HEK293T (cell line): ENCODE results near the gene ORC3.

Experiments used
- CTCF ChIA-PET: fragments of 350-600 bp; formaldehyde crosslinking; extraction: SDS; loops from one replicate; lab custom pipeline; 2021; ENCODE audit warnings: antibody characterized with exemption, inconsistent platforms; lab: Yijun Ruan, JAX
- POLR2A ChIA-PET: fragments of 350-600 bp; formaldehyde crosslinking; extraction: SDS; loops from one replicate; lab custom pipeline; 2020; ENCODE audit warnings: antibody characterized with exemption, inconsistent platforms; lab: Yijun Ruan, JAX
- DNase-seq: peaks from one replicate; pipeline ENCODE4 v3.0.0; 2012; ENCODE audit warnings: mixed read lengths; ENCODE audit errors: extremely low spot score
- ARNT ChIP-seq: fragments of 450-650 bp; IDR thresholded peaks from 2 replicates; pipeline ENCODE4 v1.6.1; 2017; ENCODE audit warnings: mild to moderate bottlenecking
- BHLHE40 ChIP-seq: fragments of 450-650 bp; IDR thresholded peaks from 2 replicates; pipeline ENCODE4 v1.6.1; 2016; ENCODE audit warnings: mild to moderate bottlenecking, moderate library complexity, borderline replicate concordance
- CTBP1 ChIP-seq: fragments of 450-650 bp; IDR thresholded peaks from 2 replicates; pipeline ENCODE4 v1.6.1; 2016; ENCODE audit warnings: borderline replicate concordance
- ELF4 ChIP-seq: fragments of 450-650 bp; IDR thresholded peaks from 2 replicates; pipeline ENCODE4 v1.6.1; 2017; ENCODE audit warnings: antibody characterized with exemption
- FOXA1 ChIP-seq: fragments of 450-650 bp; IDR thresholded peaks from 2 replicates; pipeline ENCODE4 v1.6.1; 2016; ENCODE audit warnings: mild to moderate bottlenecking
- FOXK2 ChIP-seq: fragments of 450-650 bp; IDR thresholded peaks from 2 replicates; pipeline ENCODE4 v1.6.1; 2016; ENCODE audit warnings: mild to moderate bottlenecking
- FOXM1 ChIP-seq: fragments of 450-650 bp; IDR thresholded peaks from 2 replicates; pipeline ENCODE4 v1.6.1; 2017; ENCODE audit warnings: mild to moderate bottlenecking, borderline replicate concordance
- HDGF ChIP-seq: fragments of 450-650 bp; IDR thresholded peaks from 2 replicates; pipeline ENCODE4 v1.6.1; 2017; ENCODE audit warnings: antibody characterized with exemption, borderline replicate concordance
- L3MBTL2 ChIP-seq: fragments of 450-650 bp; conservative IDR thresholded peaks from 2 replicates; pipeline ENCODE4 v1.6.1; 2016; ENCODE audit warnings: mild to moderate bottlenecking
- LEF1 ChIP-seq: fragments of 450-650 bp; IDR thresholded peaks from 2 replicates; pipeline ENCODE4 v1.6.1; 2017; ENCODE audit warnings: mild to moderate bottlenecking, borderline replicate concordance
- NFRKB ChIP-seq: fragments of 450-650 bp; IDR thresholded peaks from 2 replicates; pipeline ENCODE4 v1.6.1; 2016; ENCODE audit warnings: mild to moderate bottlenecking, moderate library complexity
- SP1 ChIP-seq: fragments of 450-650 bp; IDR thresholded peaks from 2 replicates; pipeline ENCODE4 v1.6.1; 2017
- SUZ12 ChIP-seq: fragments of 450-650 bp; IDR thresholded peaks from 2 replicates; pipeline ENCODE4 v1.6.1; 2016; ENCODE audit warnings: mild to moderate bottlenecking
- TARDBP ChIP-seq: fragments of 450-650 bp; IDR thresholded peaks from 2 replicates; pipeline ENCODE4 v1.6.1; 2016
- ZNF384 ChIP-seq: fragments of 450-650 bp; IDR thresholded peaks from 2 replicates; pipeline ENCODE4 v1.6.1; 2016
- TF ChIP-seq, protein P1 (sequence below): fragments of 450-650 bp; IDR thresholded peaks from 2 replicates; pipeline ENCODE4 v1.6.1; 2016

The ORC3 gene

DNA sequence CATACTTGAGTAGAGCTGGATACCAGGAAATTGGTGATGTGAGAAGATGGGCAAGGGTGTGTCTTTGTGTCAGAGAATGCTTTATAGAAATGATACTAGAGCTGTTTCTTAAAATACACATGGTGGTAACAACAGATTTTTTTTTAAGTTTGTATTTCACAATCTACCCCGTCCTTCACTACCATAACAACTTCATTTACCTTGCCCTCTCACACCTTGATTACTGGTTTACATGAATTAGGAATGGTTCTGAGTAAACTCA, 45.5 kb upstream of the ORC3 start:
- POLR2A ChIA-PET, result no interaction called here
- TF ChIP-seq LEF1 (no peak), FOXK2 (no peak), ARNT (no peak), HDGF (no peak), ZNF384 (no peak), FOXA1 (no peak), TARDBP (no peak), BHLHE40 (no peak), ELF4 (no peak), L3MBTL2 (no peak), SP1 (no peak), FOXM1 (no peak), SUZ12 (no peak), NFRKB (no peak), CTBP1 (no peak)
- TF ChIP-seq, protein P1, sequence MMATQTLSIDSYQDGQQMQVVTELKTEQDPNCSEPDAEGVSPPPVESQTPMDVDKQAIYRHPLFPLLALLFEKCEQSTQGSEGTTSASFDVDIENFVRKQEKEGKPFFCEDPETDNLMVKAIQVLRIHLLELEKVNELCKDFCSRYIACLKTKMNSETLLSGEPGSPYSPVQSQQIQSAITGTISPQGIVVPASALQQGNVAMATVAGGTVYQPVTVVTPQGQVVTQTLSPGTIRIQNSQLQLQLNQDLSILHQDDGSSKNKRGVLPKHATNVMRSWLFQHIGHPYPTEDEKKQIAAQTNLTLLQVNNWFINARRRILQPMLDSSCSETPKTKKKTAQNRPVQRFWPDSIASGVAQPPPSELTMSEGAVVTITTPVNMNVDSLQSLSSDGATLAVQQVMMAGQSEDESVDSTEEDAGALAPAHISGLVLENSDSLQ, result no peak
- no peak for DNase-seq
- CTCF ChIA-PET, result no interaction called here

DNA sequence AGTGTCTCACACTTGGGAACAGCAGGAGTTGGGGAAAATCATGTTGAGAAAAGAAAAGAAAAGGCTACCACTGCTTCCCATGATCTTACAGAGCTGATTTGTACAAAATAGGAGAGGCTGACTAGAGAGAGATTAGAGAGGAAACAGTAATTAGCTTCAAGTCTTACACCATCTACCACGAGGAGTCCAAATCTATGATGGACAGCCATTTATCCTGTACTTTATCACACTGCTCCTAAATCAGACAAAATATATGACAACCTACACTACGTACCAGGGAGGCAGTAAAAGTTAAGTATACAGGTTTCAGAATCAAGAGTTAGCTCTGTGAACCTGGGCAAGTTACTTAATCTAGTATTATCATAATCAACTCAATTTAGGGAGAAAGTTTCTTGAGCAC, 38.1 kb upstream of the ORC3 start:
- ChIA-PET POLR2A (no interaction called here), CTCF (no interaction called here)
- TF ChIP-seq ELF4 (no peak), CTBP1 (no peak), FOXA1 (no peak), LEF1 (no peak), FOXM1 (no peak), HDGF (no peak), L3MBTL2 (no peak), ZNF384 (no peak), SUZ12 (no peak), BHLHE40 (no peak), TARDBP (no peak)
- no peak for DNase-seq

DNA sequence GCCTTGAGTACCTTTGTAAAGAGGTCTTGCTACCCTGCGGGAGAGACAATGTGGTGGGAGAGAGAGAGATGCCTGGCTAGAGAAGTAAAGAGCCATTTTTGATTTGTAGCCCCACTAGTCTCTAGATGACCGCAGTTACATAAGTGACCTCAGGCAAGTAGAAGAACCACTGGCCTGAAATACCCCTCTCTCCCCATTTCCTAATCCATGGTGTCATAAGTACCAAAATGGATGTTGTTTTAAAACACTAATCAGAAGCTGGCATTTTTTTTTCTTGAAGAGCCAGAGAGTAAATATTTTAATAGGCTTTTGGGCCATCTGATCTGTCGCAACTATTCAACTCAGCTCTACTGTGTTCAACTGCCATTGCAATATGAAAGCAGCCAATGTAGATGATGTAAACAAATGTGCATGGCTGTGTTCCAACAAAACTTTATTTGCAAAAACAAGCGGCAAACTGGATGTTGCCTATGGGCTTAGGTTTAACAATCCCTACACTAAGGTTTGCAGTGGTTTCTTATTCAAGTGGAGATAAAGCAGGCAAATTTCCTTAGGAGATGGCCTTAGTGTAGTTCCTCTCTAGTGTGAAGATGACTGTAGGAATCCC, 36.7 kb upstream of the ORC3 start:
- POLR2A ChIA-PET, result no interaction called here
- CTCF ChIA-PET, result no interaction called here
- no peak for DNase-seq
- TF ChIP-seq HDGF, result no peak
- no peak for TF ChIP-seq SP1
- no peak for TF ChIP-seq ELF4
- no peak for TF ChIP-seq TARDBP
- TF ChIP-seq, protein P1, result no peak
- TF ChIP-seq CTBP1, result no peak
- no peak for TF ChIP-seq FOXA1
- TF ChIP-seq FOXM1, result no peak
- TF ChIP-seq ZNF384, result no peak
- no peak for TF ChIP-seq NFRKB
- no peak for TF ChIP-seq FOXK2
- TF ChIP-seq L3MBTL2, result no peak
- TF ChIP-seq SUZ12, result no peak
- no peak for TF ChIP-seq BHLHE40
- no peak for TF ChIP-seq LEF1
- no peak for TF ChIP-seq ARNT

DNA sequence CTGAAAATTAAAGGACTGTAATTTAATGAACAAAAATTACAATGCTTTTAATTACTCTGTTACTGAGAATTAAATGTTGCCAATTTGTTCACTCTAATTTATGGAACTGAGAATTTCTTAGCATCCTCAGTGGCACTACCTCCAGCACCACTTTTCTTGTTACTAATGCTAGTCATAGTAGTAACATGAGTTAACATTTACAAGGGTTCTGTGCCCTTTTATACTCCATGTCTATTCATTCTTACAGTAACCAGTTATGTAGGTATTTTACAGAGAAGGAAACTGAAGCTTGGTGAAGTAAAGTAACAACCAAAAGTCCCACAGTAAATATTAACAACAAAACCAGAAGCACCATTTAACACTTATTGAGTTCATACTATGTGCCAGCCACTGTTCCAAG, 34.4 kb upstream of the ORC3 start:
- DNase-seq, result no peak
- TF ChIP-seq FOXA1 (no peak), ZNF384 (no peak), BHLHE40 (no peak), L3MBTL2 (no peak), HDGF (no peak), TARDBP (no peak), ARNT (no peak), LEF1 (no peak), ELF4 (no peak), FOXK2 (no peak), SUZ12 (no peak), NFRKB (no peak), CTBP1 (no peak), SP1 (no peak), FOXM1 (no peak)
- TF ChIP-seq, protein P1, result no peak
- CTCF ChIA-PET, result no interaction called here
- POLR2A ChIA-PET, result no interaction called here

DNA sequence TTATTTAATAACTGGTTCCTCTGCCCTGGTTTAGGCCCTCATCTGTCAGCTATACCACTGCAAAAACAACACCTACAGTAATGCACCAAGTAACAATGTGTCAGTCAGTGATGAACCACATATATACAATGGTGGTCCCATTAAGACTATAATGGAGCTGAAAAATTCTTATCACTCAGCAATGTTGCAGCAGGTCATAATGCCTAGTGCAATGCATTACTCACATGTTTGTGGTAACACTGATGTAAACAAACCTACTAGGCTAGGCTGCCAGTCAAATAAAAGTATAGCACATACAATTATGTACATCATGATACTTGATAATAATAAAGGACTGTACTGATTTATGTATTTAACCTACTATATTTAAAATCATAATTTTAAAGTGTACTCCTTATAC, 31.5 kb upstream of the ORC3 start:
- POLR2A ChIA-PET, result no interaction called here
- CTCF ChIA-PET, result no interaction called here
- DNase-seq, result no peak
- TF ChIP-seq HDGF, result no peak
- no peak for TF ChIP-seq ARNT
- no peak for TF ChIP-seq ELF4
- TF ChIP-seq BHLHE40, result no peak
- no peak for TF ChIP-seq FOXM1
- TF ChIP-seq SP1, result no peak
- TF ChIP-seq CTBP1, result no peak
- no peak for TF ChIP-seq TARDBP
- TF ChIP-seq NFRKB, result no peak
- no peak for TF ChIP-seq SUZ12

DNA sequence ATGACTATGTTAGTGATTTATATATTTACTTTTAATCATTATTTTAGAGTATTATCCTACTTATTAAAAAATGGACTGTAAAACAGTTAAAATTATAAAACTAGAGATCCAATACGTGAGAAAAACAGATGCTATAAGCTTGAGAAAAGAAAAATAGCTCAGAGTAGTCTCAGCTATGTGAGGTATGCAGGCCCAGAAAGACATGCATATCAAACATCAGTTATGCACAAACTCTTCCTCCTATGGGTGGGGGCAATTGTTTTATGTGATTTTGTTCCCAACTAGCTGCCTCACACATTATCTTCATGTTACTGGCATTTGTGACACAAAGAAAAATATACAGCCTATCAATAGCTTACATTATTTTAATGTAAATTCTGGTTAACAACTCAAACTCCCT, 28.9 kb upstream of the ORC3 start:
- CTCF ChIA-PET, result no interaction called here
- TF ChIP-seq ELF4 (no peak), FOXA1 (no peak), ARNT (no peak), HDGF (no peak), TARDBP (no peak), NFRKB (no peak), FOXM1 (no peak), BHLHE40 (no peak), ZNF384 (no peak), L3MBTL2 (no peak), LEF1 (no peak), SP1 (no peak), CTBP1 (no peak), FOXK2 (no peak), SUZ12 (no peak)
- TF ChIP-seq, protein P1, result no peak
- POLR2A ChIA-PET, result no interaction called here
- no peak for DNase-seq
